B cell (primary cell): Measurements from ENCODE around the gene MT1G. TPM values are rescaled to one million over a fixed set of nuclear protein-coding genes. Genes with fewer than 3 reads are reported as not detected.

ENCODE experiments used
- ATAC-seq: fragments of 200-7000 bp; cut with Tn5 transposase; one replicate; pipeline ENCODE4 v1.10.0; 2021; ENCODE audit warnings: low read depth, mild to moderate bottlenecking, moderate number of reproducible peaks, moderate library complexity
- CTCF ChIA-PET: fragments of 350-600 bp; sonication (Branson Sonifier 250); formaldehyde crosslinking; loops from one replicate; lab custom pipeline; 2021; ENCODE audit warnings: antibody characterized with exemption, inconsistent platforms; lab: Charles Lee
- POLR2A ChIA-PET: fragments of 350-600 bp; sonication (Branson Sonifier 250); formaldehyde crosslinking; loops from one replicate; lab custom pipeline; 2021; ENCODE audit warnings: antibody characterized with exemption; lab: Charles Lee
- DNase-seq: peaks from one replicate; pipeline ENCODE4 v3.0.0; 2013
- H2AFZ ChIP-seq: 2 replicates; pipeline ENCODE4 v1.6.1; 2012; ENCODE audit warnings: mild to moderate bottlenecking, low read depth, low read length; ENCODE audit not compliant: insufficient read depth, poor library complexity, severe bottlenecking
- H3K27ac ChIP-seq, 2 donors: 1 replicate in 1 of 2; 2 replicates in 1 of 2; pipeline ENCODE4 v1.5.1; 2012 to 2013; ENCODE audit warnings: low read length in 2 of 2, mild to moderate bottlenecking in 2 of 2, moderate library complexity in 1 of 2
- H3K27me3 ChIP-seq, 4 experiments: fragments of 200-600 bp in 1 of 4; sonication (generic) in 1 of 4; replicated peaks in 1 of 4; 1 replicate in 2 of 4; 2 replicates in 2 of 4; pipeline versions ENCODE4 v1.6.1 to v1.7.0; 2013 to 2016; ENCODE audit warnings: low read length in 3 of 4, mild to moderate bottlenecking in 2 of 4, mixed read lengths in 1 of 4, moderate library complexity in 1 of 4; ENCODE audit not compliant: insufficient read depth in 4 of 4, control insufficient read depth in 3 of 4; ENCODE audit errors: control extremely low read depth in 1 of 4
- H3K36me3 ChIP-seq, 2 experiments: replicated peaks in 1 of 2; 1 replicate in 1 of 2; 2 replicates in 1 of 2; pipeline versions ENCODE4 v1.6.1 to v1.7.1; 2013; ENCODE audit warnings: low read length in 1 of 2; ENCODE audit not compliant: insufficient read depth in 2 of 2, control insufficient read depth in 1 of 2; ENCODE audit errors: control extremely low read depth in 1 of 2, extremely low read depth in 1 of 2
- H3K4me1 ChIP-seq, 2 donors: fragments of 200-600 bp in 1 of 2; sonication (generic) in 1 of 2; 1 replicate in 1 of 2; 2 replicates in 1 of 2; pipeline versions ENCODE4 v1.5.1 to v1.6.1; 2013 to 2017; ENCODE audit warnings: low read length in 2 of 2; ENCODE audit not compliant: control insufficient read depth in 2 of 2, insufficient read depth in 2 of 2
- H3K4me2 ChIP-seq: replicated peaks from 2 replicates; pipeline ENCODE3; 2012; ENCODE audit warnings: mild to moderate bottlenecking, low read depth, low read length; ENCODE audit not compliant: poor library complexity, severe bottlenecking
- H3K4me3 ChIP-seq, 5 experiments: fragments of 200-600 bp in 1 of 5; sonication (generic) in 1 of 5; 1 replicate in 3 of 5; 2 replicates in 2 of 5; pipeline versions ENCODE4 v1.5.1 to v1.7.0; 2011 to 2016; ENCODE audit warnings: low read length in 4 of 5, mild to moderate bottlenecking in 4 of 5, low read depth in 2 of 5, control low read depth in 1 of 5, moderate library complexity in 1 of 5; ENCODE audit not compliant: insufficient read depth in 1 of 5; ENCODE audit errors: control extremely low read depth in 1 of 5, extremely low read depth in 1 of 5
- H3K79me2 ChIP-seq: fragments of 200-600 bp; sonication (generic); one replicate; pipeline ENCODE4 v1.6.0; 2016; ENCODE audit warnings: low read length; ENCODE audit not compliant: control insufficient read depth, insufficient read depth
- H3K9ac ChIP-seq: fragments of 200-600 bp; sonication (generic); 2 replicates; pipeline ENCODE4 v1.6.1; 2017; ENCODE audit warnings: mild to moderate bottlenecking, low read length, moderate library complexity
- H3K9me3 ChIP-seq, 3 donors: one replicate each; pipeline versions ENCODE4 v1.6.1 to v1.7.1; 2013; ENCODE audit warnings: low read length in 2 of 3; ENCODE audit not compliant: control insufficient read depth in 2 of 3, insufficient read depth in 1 of 3; ENCODE audit errors: control extremely low read depth in 1 of 3
- H4K20me1 ChIP-seq: 2 replicates; pipeline ENCODE4 v1.6.0; 2012; ENCODE audit warnings: mild to moderate bottlenecking, low read length; ENCODE audit not compliant: insufficient read depth, control insufficient read depth, poor library complexity, severe bottlenecking
- H3K27ac Mint-ChIP-seq: one replicate; pipeline ENCODE4 v1.8.0; 2021; ENCODE audit warnings: mixed read lengths
- H3K27me3 Mint-ChIP-seq: one replicate; pipeline ENCODE4 v1.8.0; 2021; ENCODE audit warnings: mixed read lengths
- H3K4me1 Mint-ChIP-seq: one replicate; pipeline ENCODE4 v1.8.0; 2021; ENCODE audit warnings: mixed read lengths
- H3K4me3 Mint-ChIP-seq: one replicate; pipeline ENCODE4 v1.8.0; 2021; ENCODE audit warnings: mixed read lengths
- H3K9me3 Mint-ChIP-seq: one replicate; pipeline ENCODE4 v1.8.0; 2022; ENCODE audit warnings: mixed read lengths; ENCODE audit not compliant: insufficient read depth
- CTCF ChIP-seq: fragments of 200-600 bp; IDR thresholded peaks from one replicate; pipeline ENCODE4 v1.8.0; 2022; ENCODE audit warnings: antibody characterized with exemption, mild to moderate bottlenecking
- EZH2 ChIP-seq: IDR thresholded peaks from 2 replicates; pipeline ENCODE4 v1.6.1; 2012; ENCODE audit warnings: borderline replicate concordance, low read depth, mild to moderate bottlenecking, moderate library complexity, low read length; ENCODE audit not compliant: insufficient read depth, poor library complexity, severe bottlenecking
- WGBS: methylation state at CpG from one replicate; pipeline ENCODE4 v1.1.5; 2013; ENCODE audit warnings: missing lambda C conversion rate; ENCODE audit not compliant: insufficient coverage; 5-methylcytosine and 5-hydroxymethylcytosine counted together
- intact Hi-C: fragments of 100-400 bp; cut with micrococcal nuclease; formaldehyde crosslinking; loops from one replicate; pipeline ENCODE4 v1.10.0; 2022
- polyA plus RNA-seq: library from polyadenylated mRNA; depleted of rRNA; stranded (reverse); fragments of >200 nt; gene quantifications from 2 replicates; pipeline ENCODE4 v1.2.3, GENCODE V29; 2012
- total RNA-seq, 2 donors: library from RNA; stranded (reverse); fragments of 120-200 nt in 1 of 2; gene quantifications; 1 replicate in 1 of 2; 2 replicates in 1 of 2; pipeline versions ENCODE4 v1.2.3 to v1.2.4, GENCODE V29; 2013 to 2022

Gene MT1G
- total and polyA plus RNA-seq, 2 donors (not counting 1 experiment from before 2014, with no cell fraction given): not detected

- no peaks in the 10 kb centered on the region for H3K9me3 Mint-ChIP-seq
- no peaks in the 10 kb centered on the region for H3K36me3 ChIP-seq
- H3K4me3 Mint-ChIP-seq: peak overlapping the region; percentile 26
- CTCF ChIA-PET: interaction anchor here (1.1 to 2.2 kb wide), 6 partner anchors 13 to 116 kb away, joined by 3 to 15 read pairs (median 4); partner anchors contain the start of gene MT2A
- H3K4me1 Mint-ChIP-seq: peaks cover 34% of the 10 kb centered on the region
- H3K27ac Mint-ChIP-seq: no peak overlapping the region
- no peak overlapping the region for H3K9ac ChIP-seq
- no peak overlapping the region for H3K27ac ChIP-seq
- H3K79me2 ChIP-seq: no peaks in the 10 kb centered on the region
- no peak for TF ChIP-seq EZH2
- no peak for TF ChIP-seq CTCF
- POLR2A ChIA-PET: no interaction called here
- H3K27me3 ChIP-seq: peaks cover 0 to 65% (median 36%) of the 10 kb centered on the region in 4 experiments
- DNase-seq (peak; percentile 69), ATAC-seq (peak; percentile 93)
- H3K9me3 ChIP-seq: peaks cover 0 to 4% (median 0%) of the 10 kb centered on the region in 3 donors
- no peak overlapping the region for H2AFZ ChIP-seq
- no peaks in the 10 kb centered on the region for H4K20me1 ChIP-seq
- H3K4me3 ChIP-seq: no peak overlapping the region
- intact Hi-C loops: loop anchor here (2.0 to 10.0 kb wide), 2 partner anchors 21 to 55 kb away; partner anchors contain the start of genes MT1X and MT2A
- H3K4me1 ChIP-seq: peaks cover 37 to 43% of the 10 kb centered on the region in 2 donors
- peaks cover 59% of the 10 kb centered on the region for H3K27me3 Mint-ChIP-seq
- WGBS: 33% methylated on average over 2 of the region's 3 CpGs
- H3K4me2 ChIP-seq: no peak overlapping the region
Measured at GRCh38 chr16:56630134-56630533, 37.7 kb downstream of the MT1G start.

DNA sequence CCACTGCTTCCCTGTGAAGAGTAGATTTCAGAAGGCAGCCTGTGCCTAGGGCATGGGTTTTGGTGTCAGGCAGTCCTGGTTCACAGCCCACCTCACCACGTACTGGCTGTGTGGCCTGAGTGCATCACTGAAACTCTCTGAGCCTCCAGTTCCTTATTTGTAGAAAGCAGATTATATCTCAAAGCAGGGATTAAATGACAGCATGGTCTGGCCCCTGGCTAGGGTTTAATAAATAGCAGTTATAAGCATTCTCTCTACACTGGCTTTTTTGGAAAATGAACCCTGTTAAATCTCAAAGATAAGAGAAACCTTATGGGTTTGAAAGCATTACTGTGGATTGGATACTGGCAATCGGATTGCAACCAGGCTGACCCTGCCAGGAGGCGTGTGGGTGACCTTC, 38.3 kb downstream of the MT1G start:
- intact Hi-C loops: no loop called here
- H3K9ac ChIP-seq: no peak overlapping the region
- H3K4me1 ChIP-seq: peaks cover 35 to 41% of the 10 kb centered on the region in 2 donors
- H3K4me3 ChIP-seq: no peak overlapping the region
- no peak for TF ChIP-seq EZH2
- TF ChIP-seq CTCF: no peak
- H2AFZ ChIP-seq: no peak overlapping the region
- Mint-ChIP-seq H3K4me3 (no peak overlapping the region), H3K4me1 (peaks cover 33% of the 10 kb centered on the region), H3K27me3 (peaks cover 57% of the 10 kb centered on the region), H3K9me3 (no peaks in the 10 kb centered on the region), H3K27ac (no peak overlapping the region)
- no peak for DNase-seq
- H3K36me3 ChIP-seq: no peaks in the 10 kb centered on the region
- POLR2A ChIA-PET: no interaction called here
- WGBS: 91% methylated on average over 3 of the region's 3 CpGs
- no peaks in the 10 kb centered on the region for H4K20me1 ChIP-seq
- no peaks in the 10 kb centered on the region for H3K79me2 ChIP-seq
- H3K27ac ChIP-seq: no peak overlapping the region
- peaks cover 0 to 65% (median 36%) of the 10 kb centered on the region in 4 experiments for H3K27me3 ChIP-seq
- ATAC-seq: no peak
- H3K9me3 ChIP-seq: peaks cover 0 to under 1% (median 0%) of the 10 kb centered on the region in 3 donors
- no peak overlapping the region for H3K4me2 ChIP-seq
- CTCF ChIA-PET: interaction anchor here (1.3 to 2.2 kb wide), 4 partner anchors 14 to 28 kb away, joined by 4 to 15 read pairs (median 6); partner anchors contain the start of gene MT2A
